A549 (cell line): ENCODE data around the gene SRRM2.

Experiments used
- CBX2 ChIP-seq: fragments of 200-600 bp; sonication (generic); IDR thresholded peaks from 2 replicates; pipeline ENCODE4 v1.6.1; 2016; ENCODE audit warnings: low read depth, mild to moderate bottlenecking, borderline replicate concordance
- CEBPB ChIP-seq, 2 experiments: fragments of >200 bp in 1 of 2; sonication (Bioruptor Twin) in 1 of 2; formaldehyde crosslinking in 1 of 2; IDR thresholded peaks; 2 replicates each; pipeline ENCODE4 v1.6.1; 2012 to 2016
- EP300 ChIP-seq, 2 experiments: fragments of >200 bp; sonication (Bioruptor Twin); formaldehyde crosslinking; IDR thresholded peaks; 2 replicates in 1 of 2; 3 replicates in 1 of 2; pipeline ENCODE4 v1.6.1; 2016 to 2017
- ESRRA ChIP-seq: fragments of 150-350 bp; IDR thresholded peaks from 2 replicates; pipeline ENCODE4 v1.6.1; 2014; ENCODE audit warnings: mild to moderate bottlenecking, low read length, borderline replicate concordance
- JUNB ChIP-seq: fragments of >200 bp; sonication (Bioruptor Twin); formaldehyde crosslinking; IDR thresholded peaks from 2 replicates; pipeline ENCODE4 v1.6.1; 2016
- MAZ ChIP-seq: fragments of 150-350 bp; IDR thresholded peaks from 2 replicates; pipeline ENCODE4 v1.6.1; 2014; ENCODE audit warnings: antibody characterized with exemption, low read depth, low read length, borderline replicate concordance
- MYC ChIP-seq: IDR thresholded peaks from 2 replicates; pipeline ENCODE4 v1.6.1; 2012; ENCODE audit warnings: mild to moderate bottlenecking, inconsistent platforms, low read length, improper control_type of control experiment, borderline replicate concordance
- NPAS2 ChIP-seq: fragments of 250-450 bp; sonication (Bioruptor Pico); IDR thresholded peaks from 2 replicates; pipeline ENCODE4 v1.8.0; 2022; ENCODE audit warnings: mild to moderate bottlenecking, moderate library complexity, borderline replicate concordance
- POLR2A ChIP-seq: IDR thresholded peaks from 2 replicates; pipeline ENCODE4 v1.6.1; 2012; ENCODE audit warnings: mild to moderate bottlenecking, low read length
- POLR2AphosphoS2 ChIP-seq: conservative IDR thresholded peaks from 2 replicates; pipeline ENCODE4 v1.6.1; 2012; ENCODE audit warnings: low read length, improper control_type of control experiment, inconsistent platforms
- TF ChIP-seq, protein P1 (sequence below): fragments of >200 bp; sonication (Bioruptor Twin); formaldehyde crosslinking; IDR thresholded peaks from 3 replicates; pipeline ENCODE4 v1.5.1; 2016
- TF ChIP-seq, protein P2 (sequence below): fragments of 200-600 bp; sonication (generic); IDR thresholded peaks from 2 replicates; pipeline ENCODE4 v1.6.1; 2016; ENCODE audit warnings: antibody characterized with exemption, mild to moderate bottlenecking, moderate library complexity
- TF ChIP-seq, protein P3 (sequence below): fragments of 150-350 bp; IDR thresholded peaks from 2 replicates; pipeline ENCODE4 v1.6.1; 2014; ENCODE audit warnings: low read depth, mild to moderate bottlenecking, low read length

DNA sequence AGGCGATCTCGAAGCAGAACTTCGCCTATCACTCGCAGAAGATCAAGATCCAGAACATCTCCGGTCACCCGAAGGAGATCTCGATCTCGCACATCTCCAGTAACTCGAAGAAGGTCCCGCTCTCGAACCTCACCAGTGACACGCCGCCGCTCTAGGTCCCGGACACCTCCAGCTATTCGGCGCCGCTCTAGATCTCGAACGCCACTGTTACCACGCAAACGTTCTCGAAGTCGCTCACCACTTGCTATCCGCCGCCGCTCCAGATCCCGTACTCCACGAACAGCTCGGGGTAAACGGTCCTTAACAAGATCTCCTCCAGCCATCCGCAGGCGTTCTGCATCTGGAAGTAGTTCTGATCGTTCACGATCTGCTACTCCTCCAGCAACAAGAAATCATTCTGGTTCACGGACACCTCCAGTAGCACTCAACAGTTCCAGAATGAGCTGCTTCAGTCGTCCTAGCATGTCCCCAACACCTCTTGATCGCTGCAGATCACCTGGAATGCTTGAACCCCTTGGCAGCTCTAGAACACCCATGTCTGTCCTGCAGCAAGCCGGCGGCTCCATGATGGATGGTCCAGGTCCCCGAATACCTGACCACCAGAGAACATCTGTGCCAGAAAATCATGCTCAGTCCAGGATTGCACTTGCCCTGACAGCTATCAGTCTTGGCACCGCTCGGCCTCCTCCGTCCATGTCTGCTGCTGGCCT lies 14.1 kb downstream of the SRRM2 start:
- TF ChIP-seq, protein P1, sequence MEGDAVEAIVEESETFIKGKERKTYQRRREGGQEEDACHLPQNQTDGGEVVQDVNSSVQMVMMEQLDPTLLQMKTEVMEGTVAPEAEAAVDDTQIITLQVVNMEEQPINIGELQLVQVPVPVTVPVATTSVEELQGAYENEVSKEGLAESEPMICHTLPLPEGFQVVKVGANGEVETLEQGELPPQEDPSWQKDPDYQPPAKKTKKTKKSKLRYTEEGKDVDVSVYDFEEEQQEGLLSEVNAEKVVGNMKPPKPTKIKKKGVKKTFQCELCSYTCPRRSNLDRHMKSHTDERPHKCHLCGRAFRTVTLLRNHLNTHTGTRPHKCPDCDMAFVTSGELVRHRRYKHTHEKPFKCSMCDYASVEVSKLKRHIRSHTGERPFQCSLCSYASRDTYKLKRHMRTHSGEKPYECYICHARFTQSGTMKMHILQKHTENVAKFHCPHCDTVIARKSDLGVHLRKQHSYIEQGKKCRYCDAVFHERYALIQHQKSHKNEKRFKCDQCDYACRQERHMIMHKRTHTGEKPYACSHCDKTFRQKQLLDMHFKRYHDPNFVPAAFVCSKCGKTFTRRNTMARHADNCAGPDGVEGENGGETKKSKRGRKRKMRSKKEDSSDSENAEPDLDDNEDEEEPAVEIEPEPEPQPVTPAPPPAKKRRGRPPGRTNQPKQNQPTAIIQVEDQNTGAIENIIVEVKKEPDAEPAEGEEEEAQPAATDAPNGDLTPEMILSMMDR: no peak
- TF ChIP-seq MAZ (no peak), POLR2AphosphoS2 (no peak), MYC (no peak), EP300 (IDR thresholded peaks at IDR 0.05) (no peak), CBX2 (no peak), POLR2A (no peak), CEBPB (IDR thresholded peaks at IDR 0.05) (no peak), JUNB (no peak), ESRRA (no peak), NPAS2 (no peak)
- TF ChIP-seq, protein P2, sequence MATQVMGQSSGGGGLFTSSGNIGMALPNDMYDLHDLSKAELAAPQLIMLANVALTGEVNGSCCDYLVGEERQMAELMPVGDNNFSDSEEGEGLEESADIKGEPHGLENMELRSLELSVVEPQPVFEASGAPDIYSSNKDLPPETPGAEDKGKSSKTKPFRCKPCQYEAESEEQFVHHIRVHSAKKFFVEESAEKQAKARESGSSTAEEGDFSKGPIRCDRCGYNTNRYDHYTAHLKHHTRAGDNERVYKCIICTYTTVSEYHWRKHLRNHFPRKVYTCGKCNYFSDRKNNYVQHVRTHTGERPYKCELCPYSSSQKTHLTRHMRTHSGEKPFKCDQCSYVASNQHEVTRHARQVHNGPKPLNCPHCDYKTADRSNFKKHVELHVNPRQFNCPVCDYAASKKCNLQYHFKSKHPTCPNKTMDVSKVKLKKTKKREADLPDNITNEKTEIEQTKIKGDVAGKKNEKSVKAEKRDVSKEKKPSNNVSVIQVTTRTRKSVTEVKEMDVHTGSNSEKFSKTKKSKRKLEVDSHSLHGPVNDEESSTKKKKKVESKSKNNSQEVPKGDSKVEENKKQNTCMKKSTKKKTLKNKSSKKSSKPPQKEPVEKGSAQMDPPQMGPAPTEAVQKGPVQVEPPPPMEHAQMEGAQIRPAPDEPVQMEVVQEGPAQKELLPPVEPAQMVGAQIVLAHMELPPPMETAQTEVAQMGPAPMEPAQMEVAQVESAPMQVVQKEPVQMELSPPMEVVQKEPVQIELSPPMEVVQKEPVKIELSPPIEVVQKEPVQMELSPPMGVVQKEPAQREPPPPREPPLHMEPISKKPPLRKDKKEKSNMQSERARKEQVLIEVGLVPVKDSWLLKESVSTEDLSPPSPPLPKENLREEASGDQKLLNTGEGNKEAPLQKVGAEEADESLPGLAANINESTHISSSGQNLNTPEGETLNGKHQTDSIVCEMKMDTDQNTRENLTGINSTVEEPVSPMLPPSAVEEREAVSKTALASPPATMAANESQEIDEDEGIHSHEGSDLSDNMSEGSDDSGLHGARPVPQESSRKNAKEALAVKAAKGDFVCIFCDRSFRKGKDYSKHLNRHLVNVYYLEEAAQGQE: no peak
- TF ChIP-seq, protein P3, sequence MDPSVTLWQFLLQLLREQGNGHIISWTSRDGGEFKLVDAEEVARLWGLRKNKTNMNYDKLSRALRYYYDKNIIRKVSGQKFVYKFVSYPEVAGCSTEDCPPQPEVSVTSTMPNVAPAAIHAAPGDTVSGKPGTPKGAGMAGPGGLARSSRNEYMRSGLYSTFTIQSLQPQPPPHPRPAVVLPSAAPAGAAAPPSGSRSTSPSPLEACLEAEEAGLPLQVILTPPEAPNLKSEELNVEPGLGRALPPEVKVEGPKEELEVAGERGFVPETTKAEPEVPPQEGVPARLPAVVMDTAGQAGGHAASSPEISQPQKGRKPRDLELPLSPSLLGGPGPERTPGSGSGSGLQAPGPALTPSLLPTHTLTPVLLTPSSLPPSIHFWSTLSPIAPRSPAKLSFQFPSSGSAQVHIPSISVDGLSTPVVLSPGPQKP: no peak
